Stimulated activated CD8-positive, alpha-beta memory T cell treated with anti-CD3 and anti-CD28 coated beads, Interleukin-15, amount 100 ng/mL, for 4 hours (primary cell): ENCODE results near the gene HHEX.
"Not testable (repeated sequence)": the region's sequence is repeated elsewhere in the genome, so short reads cannot be mapped to it uniquely, and the experiment has no call there.

Source experiments
- DNase-seq, 2 donors: peaks; one replicate each; pipeline ENCODE4 v3.0.0-alpha.2; 2020; ENCODE audit warnings: low read depth in 2 of 2

Gene HHEX

DNA sequence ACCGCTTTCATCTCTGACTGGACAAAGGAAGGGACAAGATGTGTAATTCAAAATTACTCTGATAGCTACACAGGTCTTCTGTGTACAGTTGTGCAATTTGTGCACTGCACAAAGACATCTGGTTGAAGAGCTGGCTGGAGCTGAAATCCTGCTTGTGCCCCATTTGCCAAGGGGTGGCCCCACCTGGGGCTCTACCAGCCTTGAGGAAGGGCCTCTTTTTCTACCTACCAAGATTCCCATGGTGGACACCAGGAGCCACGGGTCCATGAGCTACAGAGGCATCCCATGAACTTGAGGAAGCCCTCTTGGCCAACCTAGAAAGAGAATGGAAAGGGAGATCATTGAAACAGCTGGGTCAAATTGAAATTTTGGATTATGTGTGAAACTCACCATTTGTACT is 43.2 kb downstream of the HHEX start:
- no peak for DNase-seq

DNA sequence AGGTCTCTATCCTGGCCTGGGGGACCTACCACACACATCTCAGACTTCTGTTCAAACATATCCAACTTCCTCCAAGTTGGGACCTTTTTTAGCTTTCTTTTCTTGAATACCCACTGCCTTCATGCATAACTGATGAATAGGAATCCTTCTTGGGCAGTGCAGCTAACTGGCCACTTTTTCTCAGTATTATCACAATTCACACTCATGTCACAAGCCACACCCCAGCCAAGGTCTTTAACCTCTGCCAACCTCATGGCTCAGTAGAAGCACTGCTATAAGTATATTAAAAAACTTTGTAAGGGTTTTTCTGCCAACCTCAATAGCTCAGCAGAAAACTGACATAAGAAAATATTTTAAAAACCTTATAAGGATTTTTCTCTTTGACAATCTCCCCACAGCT is 44.5 kb downstream of the HHEX start:
- DNase-seq, result no peak

DNA sequence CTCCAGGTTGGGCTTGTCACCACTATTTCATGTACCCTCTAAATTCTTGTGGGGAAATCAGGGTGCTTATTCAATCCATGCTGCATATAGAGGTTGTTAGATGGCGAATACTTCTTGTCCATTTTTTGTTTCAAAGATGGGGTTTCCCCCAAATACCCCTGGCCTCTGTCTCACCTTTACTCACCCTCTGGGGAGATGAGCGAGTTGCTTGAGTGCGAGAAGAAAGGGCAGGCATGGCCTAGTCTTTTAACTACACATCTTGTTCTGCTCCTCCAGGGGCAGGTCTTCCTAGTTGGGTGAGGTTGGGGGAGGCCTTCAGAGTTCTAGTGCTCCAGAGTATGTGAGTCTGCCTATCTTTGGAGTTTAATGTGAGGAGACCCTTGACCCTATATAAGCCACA is 46.2 kb downstream of the HHEX start:
- DNase-seq, result no peak

DNA sequence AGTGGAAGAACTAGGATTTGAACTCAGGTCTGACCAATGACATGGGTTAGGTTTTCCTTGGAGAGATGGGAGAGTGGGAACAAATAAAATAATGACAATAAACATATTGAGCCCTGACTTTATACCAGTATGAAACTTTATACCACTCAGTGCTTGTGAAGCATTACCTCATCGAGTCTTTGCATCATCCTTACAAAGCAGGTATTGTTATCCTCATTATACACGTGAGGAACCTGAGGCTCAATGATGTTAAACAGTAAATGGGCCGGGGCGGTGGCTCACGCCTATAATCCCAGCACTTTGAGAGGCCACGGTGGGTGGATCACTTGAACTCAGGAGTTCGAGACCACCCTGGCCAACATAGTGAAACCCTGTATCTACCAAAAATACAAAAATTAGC is 47.7 kb downstream of the HHEX start:
- DNase-seq, result no peak

DNA sequence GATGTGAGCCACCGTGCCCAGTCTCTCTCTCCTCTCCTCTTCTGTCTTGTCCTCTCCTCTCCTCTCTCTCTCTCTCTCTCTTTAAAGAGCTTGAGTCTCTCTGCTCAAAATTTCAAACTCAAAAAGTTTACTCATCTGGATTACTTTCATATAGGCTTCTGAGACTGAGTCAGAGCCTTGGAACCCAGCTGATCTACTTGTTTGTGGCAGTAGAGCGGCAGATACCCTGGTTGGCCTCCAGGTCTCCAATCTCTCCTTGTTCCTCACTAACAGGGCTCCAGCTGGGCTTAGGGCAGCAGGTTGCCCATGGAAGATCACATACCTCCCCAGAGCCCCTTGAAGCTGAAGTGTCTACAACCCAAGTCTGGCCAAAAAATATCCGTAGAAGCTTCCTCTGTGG is 51.0 kb downstream of the HHEX start:
- DNase-seq, result no peak

DNA sequence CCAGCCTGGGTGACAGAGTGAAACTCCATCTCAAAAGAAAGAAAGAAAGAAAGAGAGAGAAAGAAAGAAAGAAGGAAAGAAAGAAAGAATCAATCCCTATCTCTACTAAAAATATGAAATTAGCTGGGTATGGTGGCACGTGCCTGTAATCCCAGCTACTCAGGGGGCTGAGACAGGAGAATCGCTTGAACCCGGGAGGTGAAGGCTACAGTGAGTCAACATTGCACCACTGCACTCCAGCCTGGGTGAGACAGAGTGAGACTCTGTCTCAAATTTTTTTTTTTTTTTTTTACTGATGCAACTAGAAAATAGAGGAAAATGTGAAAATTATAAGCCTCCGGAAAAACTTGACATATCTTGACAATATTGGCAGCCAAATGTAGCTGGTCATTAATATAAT is 52.0 kb downstream of the HHEX start:
- not testable (repeated sequence) for DNase-seq

DNA sequence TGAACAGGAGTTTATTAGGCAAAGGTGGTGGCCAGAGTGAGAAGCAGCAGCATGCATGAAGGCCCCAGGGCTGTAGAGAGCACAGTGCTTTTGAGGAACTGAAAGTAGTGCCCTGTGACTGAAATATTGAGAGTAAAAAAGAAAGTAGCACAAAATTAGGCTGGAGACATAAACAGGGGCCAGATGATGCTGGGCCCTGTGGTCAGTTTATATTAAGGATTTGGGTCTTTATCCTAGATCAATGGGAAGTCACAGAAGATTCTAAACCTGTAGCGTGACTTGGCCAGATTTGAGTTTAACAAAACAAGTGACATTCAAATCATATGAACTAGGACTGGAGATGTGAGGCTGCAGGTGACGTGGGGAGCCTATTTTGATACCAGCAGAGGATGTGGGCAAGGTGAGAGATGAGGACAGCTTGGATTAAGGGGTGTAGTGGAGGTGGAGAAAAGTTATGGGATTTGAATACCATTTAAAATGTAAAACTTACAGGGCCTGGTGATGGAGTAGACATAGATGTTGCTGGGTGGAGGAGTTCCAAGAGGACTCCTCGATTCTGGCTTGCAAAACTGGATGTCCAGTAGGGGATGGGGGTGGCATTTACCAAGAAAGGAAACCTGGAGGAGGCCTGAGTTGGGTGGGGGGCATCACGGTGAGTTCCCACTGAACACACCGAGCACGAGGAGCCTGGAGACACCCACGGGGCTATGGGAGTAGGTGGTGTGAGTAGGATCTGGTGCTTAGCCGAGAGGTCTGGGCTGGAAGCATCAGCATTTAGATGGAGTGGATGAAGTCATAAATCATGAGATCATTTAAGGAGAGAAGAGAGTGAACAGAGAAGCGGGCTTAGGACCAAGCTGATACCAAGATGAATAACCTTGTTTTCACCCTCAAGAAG is 52.8 kb downstream of the HHEX start:
- no peak for DNase-seq
